ACC112 (cell line): ENCODE results near the gene ACVR1B.

Experiments
- H2AFZ ChIP-seq: fragments of 200-600 bp; sonication (generic); one replicate; pipeline ENCODE4 v1.6.0; 2017; ENCODE audit warnings: antibody characterized with exemption, low read length; ENCODE audit not compliant: unreplicated experiment
- H3K27ac ChIP-seq: fragments of 200-600 bp; sonication (generic); 2 replicates; pipeline ENCODE4 v1.5.1; 2014; ENCODE audit warnings: low read depth, mild to moderate bottlenecking, antibody characterized with exemption, low read length, moderate library complexity
- H3K27me3 ChIP-seq: fragments of 200-600 bp; sonication (generic); 2 replicates; pipeline ENCODE4 v1.6.1; 2014; ENCODE audit warnings: mild to moderate bottlenecking, antibody characterized with exemption, low read length, moderate library complexity, mixed read lengths; ENCODE audit not compliant: insufficient read depth
- H3K36me3 ChIP-seq: fragments of 200-600 bp; sonication (generic); 2 replicates; pipeline ENCODE4 v1.6.1; 2016; ENCODE audit warnings: mild to moderate bottlenecking, antibody characterized with exemption, low read length, moderate library complexity, mixed read lengths; ENCODE audit not compliant: insufficient read depth
- H3K4me1 ChIP-seq: fragments of 200-600 bp; sonication (generic); one replicate; pipeline ENCODE4 v1.6.1; 2016; ENCODE audit warnings: low read length, mixed read lengths; ENCODE audit not compliant: insufficient read depth, unreplicated experiment, control insufficient read depth
- H3K4me3 ChIP-seq: fragments of 200-600 bp; sonication (generic); 2 replicates; pipeline ENCODE4 v1.5.1; 2014; ENCODE audit warnings: mild to moderate bottlenecking, low read depth, low read length
- H3K79me2 ChIP-seq: fragments of 200-600 bp; sonication (generic); one replicate; pipeline ENCODE4 v1.6.0; 2016; ENCODE audit warnings: low read length; ENCODE audit not compliant: control insufficient read depth, unreplicated experiment, insufficient read depth

Gene ACVR1B

DNA sequence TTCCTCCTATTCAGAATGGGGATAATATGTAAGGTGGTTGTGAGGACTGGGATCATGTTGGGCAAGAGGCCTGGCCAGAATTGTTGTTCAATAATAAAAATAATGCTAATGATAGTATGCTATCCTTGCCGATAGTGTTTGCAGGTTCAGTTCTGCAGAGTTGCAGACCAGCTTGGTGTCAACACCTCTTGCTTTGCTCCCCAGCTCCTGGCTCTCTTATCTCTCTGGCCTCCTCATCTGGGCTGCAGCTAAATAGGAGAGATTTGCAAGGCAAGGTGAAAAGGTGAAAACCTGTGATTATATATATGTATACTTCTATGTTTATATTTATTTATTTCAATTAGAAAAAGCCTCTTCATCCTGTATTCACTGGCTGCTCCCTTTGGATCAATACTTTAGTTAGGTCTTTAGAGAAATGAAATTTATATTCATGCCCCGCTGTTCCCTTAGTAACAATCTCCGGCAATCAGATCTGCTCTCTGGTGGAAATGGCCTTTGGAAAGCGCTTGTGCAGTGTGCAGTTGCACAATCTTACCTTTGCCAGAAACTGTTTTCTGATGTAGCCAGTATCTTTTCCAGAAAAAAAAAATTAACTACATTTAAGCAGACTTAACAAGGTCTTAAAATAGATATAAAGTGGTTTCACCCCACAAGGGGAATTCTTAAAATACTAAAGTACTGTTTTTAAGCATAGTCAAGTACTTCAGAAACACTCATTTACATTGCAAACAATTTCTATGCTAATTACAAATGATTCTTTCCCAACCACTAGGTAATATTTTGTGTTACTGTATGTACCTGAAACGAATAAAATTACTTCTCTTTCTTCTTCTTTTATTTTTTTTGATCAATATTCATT lies 19.1 kb upstream of the ACVR1B start:
- Histone ChIP-seq H3K27ac (no peak overlapping the region), H3K27me3 (no peaks in the 10 kb centered on the region), H2AFZ (no peak overlapping the region), H3K4me3 (no peak overlapping the region), H3K36me3 (no peaks in the 10 kb centered on the region), H3K79me2 (no peaks in the 10 kb centered on the region), H3K4me1 (no peaks in the 10 kb centered on the region)

DNA sequence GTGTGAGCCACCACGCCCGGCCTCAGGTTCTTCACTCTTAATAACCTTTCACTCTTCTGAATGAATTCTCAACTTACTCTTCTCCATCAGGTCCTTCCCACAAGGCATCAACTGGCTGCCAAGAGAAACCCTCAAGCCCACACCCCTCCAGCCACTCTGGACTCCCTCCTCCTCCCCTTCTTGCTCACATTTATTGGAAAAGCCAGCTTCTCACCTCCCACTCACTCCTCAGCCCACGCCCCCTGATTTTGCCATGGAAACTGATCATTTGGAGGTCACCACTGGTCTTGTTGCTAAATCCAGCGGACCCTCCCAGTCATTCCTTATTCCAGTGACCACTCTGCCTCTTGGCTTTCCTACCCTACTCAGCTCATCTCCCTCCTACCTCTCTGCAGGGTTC lies 17.4 kb upstream of the ACVR1B start:
- no peak overlapping the region for H3K4me3 ChIP-seq
- no peaks in the 10 kb centered on the region for H3K36me3 ChIP-seq

DNA sequence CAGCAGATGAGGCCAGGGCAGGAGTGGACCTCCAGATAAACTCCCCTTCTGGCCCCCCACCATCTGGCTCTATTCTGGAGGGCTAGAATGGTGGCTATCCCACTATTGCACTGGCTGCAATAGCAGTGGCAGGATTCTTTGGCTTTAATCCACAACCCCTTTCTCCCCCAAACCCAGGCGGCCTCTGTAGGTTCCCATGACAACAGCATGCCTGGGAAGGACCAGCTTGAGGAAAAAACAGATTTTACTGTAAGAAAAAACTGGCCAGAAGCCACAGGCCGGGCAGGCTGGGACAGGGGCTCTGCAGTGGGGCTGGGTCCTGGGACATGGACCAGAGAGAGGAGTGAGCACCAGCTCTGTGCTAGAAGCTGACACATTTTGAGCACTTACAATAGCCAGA lies 13.6 kb upstream of the ACVR1B start:
- H3K4me3 ChIP-seq, result no peak overlapping the region
- H3K4me1 ChIP-seq, result peaks cover 8% of the 10 kb centered on the region
- H3K27ac ChIP-seq, result no peak overlapping the region
- H3K27me3 ChIP-seq, result 0 out of 2 replicates have a peak, but pooled peaks cover 4% of the 10 kb centered on the region
- H3K79me2 ChIP-seq, result no peaks in the 10 kb centered on the region
- H3K36me3 ChIP-seq, result no peaks in the 10 kb centered on the region
- no peak overlapping the region for H2AFZ ChIP-seq

More for the DNA sequence above, 17.4 kb upstream of the ACVR1B start:
- H3K4me1 ChIP-seq, result no peaks in the 10 kb centered on the region
- no peak overlapping the region for H2AFZ ChIP-seq
- H3K27me3 ChIP-seq, result no peaks in the 10 kb centered on the region
- no peak overlapping the region for H3K27ac ChIP-seq
- no peaks in the 10 kb centered on the region for H3K79me2 ChIP-seq

DNA sequence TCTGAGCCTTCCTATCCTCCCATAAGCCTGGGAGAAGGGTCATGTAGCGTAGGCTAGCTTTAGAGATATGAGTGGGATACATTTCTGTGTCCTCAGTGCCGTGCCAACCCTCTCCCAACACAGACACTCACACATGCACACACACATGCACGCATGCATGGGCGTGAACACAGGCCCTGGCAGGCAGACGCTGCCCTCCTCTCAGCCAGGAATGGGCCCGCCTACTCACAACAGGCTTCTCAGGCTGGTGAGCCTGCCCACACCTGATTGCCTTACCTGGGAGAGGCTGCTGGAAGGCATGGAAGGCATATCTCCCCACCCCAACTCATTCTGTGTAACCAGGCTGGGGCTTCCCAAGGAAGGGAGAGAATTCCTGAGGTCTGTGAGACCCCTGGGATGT lies 12.8 kb upstream of the ACVR1B start:
- Histone ChIP-seq H3K4me1 (peaks cover 8% of the 10 kb centered on the region), H2AFZ (no peak overlapping the region), H3K4me3 (no peak overlapping the region), H3K27me3 (0 out of 2 replicates have a peak, but pooled peaks cover 4% of the 10 kb centered on the region), H3K27ac (no peak overlapping the region), H3K79me2 (no peaks in the 10 kb centered on the region), H3K36me3 (no peaks in the 10 kb centered on the region)

DNA sequence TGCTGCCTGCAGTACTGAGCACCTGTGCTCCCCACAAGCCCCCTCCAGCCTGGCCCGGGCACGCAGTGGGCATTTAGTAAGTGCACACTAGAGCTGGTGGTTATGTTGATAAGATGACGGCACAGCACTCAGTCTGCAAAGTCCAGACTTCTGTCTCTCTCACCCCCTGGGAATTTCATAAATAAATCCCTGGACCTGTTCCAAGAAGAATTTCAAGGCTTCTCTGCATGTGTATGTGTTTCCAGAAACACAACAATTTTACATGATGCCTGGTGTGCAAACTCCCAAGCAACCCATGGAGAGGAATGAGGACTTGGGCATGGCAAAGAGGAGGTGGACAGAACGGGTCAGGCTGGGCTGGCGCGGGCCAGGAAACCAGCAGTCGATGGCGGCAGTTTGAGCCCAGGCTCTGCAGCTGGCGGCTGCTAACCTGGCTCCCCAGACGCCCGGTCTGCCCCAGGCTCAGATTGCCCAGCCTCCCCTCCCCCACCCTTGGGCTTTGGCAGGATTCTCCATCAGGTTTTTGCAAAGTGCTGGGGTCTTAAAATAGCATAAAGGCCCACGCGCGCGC lies 10.4 kb upstream of the ACVR1B start:
- Histone ChIP-seq H3K4me1 (peaks cover 8% of the 10 kb centered on the region), H2AFZ (no peak overlapping the region), H3K27ac (no peak overlapping the region)

DNA sequence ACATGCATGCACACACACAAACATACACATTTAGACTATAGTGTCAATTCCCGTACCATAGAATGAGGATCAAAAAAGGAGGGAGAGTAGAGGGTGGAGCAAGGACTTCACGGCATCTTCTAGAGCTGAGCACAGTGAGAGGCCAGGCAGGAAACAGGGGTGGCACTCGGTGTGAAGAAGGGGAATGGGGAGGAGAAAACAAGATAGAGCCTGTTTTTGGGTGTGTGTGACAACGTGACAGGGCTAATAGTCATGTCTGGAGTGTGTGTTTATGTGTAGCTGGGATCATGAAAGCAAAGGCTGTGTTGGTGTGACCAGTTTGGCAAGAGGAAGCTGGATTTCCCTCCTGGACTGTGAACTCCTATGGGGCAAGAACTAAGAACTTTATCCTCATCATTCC lies 9.9 kb upstream of the ACVR1B start:
- peaks cover 8% of the 10 kb centered on the region for H3K4me1 ChIP-seq
- 0 out of 2 replicates have a peak, but pooled peaks cover 4% of the 10 kb centered on the region for H3K27me3 ChIP-seq
- H3K4me3 ChIP-seq, result no peak overlapping the region
- H2AFZ ChIP-seq, result no peak overlapping the region
- H3K36me3 ChIP-seq, result no peaks in the 10 kb centered on the region
- H3K27ac ChIP-seq, result no peak overlapping the region
- H3K79me2 ChIP-seq, result no peaks in the 10 kb centered on the region

More for the DNA sequence above, 10.4 kb upstream of the ACVR1B start:
- H3K79me2 ChIP-seq, result no peaks in the 10 kb centered on the region
- 0 out of 2 replicates have a peak, but pooled peaks cover 4% of the 10 kb centered on the region for H3K27me3 ChIP-seq
- no peak overlapping the region for H3K4me3 ChIP-seq
- no peaks in the 10 kb centered on the region for H3K36me3 ChIP-seq

DNA sequence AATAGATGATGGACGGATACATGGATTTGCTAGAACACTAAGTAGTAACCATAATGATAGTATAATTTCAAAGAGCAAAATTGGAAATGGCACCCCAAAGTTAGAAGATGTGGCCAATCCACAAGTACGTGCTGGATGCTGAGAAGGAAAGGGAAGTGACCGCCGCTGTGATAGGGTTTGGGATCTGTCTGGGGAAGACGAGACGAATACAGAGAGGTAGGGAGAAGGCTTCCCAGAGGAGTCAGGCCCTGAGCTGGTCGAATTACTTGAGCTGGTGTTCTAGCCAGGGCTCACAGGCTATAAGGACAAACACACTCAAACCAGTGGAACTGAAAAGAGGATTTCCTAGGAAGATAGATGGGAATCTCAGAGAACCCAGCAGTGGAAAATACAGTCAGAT lies 9.4 kb upstream of the ACVR1B start:
- Histone ChIP-seq H3K27me3 (0 out of 2 replicates have a peak, but pooled peaks cover 4% of the 10 kb centered on the region), H3K27ac (no peak overlapping the region), H3K79me2 (no peaks in the 10 kb centered on the region), H3K4me1 (peaks cover 8% of the 10 kb centered on the region), H2AFZ (no peak overlapping the region), H3K36me3 (no peaks in the 10 kb centered on the region), H3K4me3 (no peak overlapping the region)

DNA sequence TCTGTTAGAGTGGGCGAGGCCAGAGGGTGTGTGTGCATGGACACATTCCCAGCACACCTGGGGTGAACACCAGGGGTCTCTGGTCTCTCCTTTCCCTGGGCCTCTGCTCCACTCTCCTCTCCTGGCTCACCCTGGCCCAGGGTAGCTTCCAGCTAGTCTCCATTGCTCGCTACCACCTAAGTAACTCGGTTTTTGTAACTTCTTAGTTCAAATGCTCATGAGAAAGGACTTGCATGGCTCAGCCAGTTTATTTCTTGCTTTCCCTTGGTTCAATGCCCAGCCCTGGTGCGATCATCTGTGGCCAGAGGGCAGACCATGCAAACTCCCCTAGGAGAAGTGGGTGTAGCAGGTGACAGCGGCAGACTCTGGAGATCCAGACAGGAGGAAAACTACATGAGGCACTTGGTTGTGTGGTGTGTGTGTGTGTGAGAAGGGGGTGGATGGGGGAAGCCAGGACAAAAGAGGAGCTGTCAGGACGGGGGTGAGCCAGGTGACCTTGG lies 8.9 kb upstream of the ACVR1B start:
- Histone ChIP-seq H3K4me3 (no peak overlapping the region), H3K27ac (no peak overlapping the region), H3K79me2 (no peaks in the 10 kb centered on the region), H3K36me3 (no peaks in the 10 kb centered on the region), H2AFZ (no peak overlapping the region), H3K4me1 (peaks cover 8% of the 10 kb centered on the region), H3K27me3 (peaks cover 7% of the 10 kb centered on the region; the same call in 1 of the 2 replicates)

DNA sequence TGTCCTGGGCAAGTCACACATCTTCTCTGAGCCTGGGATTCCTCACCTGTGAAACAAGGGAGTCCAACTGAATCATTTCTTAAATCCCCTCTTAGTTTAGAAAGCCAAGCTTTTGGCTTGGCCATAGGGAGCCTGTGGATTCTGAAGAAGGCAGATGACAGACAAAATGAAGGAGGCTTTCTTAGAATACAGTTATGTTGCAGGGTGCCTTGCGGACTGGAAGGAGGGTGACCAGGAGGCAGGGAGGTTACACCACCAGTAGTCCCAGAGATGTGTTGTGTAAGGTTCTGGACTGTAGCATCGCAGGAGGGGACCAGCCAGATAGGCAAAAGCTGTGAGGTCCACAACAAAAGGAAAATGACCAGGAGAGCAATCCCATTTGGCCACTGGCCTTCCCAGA lies 8.2 kb upstream of the ACVR1B start:
- H3K4me1 ChIP-seq, result peaks cover 8% of the 10 kb centered on the region
- no peak overlapping the region for H2AFZ ChIP-seq
- H3K36me3 ChIP-seq, result no peaks in the 10 kb centered on the region
- peaks cover 8% of the 10 kb centered on the region; the same call in 1 of the 2 replicates for H3K27me3 ChIP-seq
- H3K79me2 ChIP-seq, result no peaks in the 10 kb centered on the region
- H3K27ac ChIP-seq, result no peak overlapping the region
- no peak overlapping the region for H3K4me3 ChIP-seq

DNA sequence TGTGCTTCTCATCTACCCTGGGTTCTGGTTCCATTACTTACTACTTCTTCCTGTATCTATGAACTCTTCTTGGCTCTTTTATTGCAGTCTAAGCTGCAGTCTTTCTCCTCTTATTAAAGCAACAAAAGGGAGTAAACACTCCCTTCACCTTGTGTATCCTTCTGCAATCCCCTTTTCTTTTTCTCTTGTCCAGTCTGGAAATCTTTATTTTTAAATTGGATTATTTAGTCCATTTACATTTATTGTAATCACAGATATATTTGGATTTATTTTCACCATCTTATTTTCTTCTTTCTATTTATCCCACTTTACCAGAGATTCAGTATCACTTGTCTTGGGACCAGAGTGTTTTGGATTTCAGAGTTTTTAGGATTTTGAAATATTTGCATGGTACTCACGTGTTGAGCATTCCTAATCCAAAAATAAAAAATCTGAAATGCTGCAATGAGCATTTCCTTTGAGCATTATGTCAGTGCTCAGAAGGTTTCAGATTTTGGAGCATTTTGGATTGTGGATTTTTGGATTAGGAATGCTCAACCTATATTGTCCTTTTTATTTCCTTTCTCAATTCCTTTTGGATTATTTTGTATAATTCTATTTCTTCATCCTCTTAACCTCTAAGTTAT lies 6.8 kb upstream of the ACVR1B start:
- no peak overlapping the region for H3K27ac ChIP-seq
- peaks cover 8% of the 10 kb centered on the region for H3K4me1 ChIP-seq
- peaks cover 8% of the 10 kb centered on the region; the same call in 1 of the 2 replicates for H3K27me3 ChIP-seq
- H3K79me2 ChIP-seq, result no peaks in the 10 kb centered on the region
- no peak overlapping the region for H3K4me3 ChIP-seq
- no peaks in the 10 kb centered on the region for H3K36me3 ChIP-seq
- H2AFZ ChIP-seq, result no peak overlapping the region
